Stimulated activated CD4-positive, alpha-beta T cell treated with anti-CD3 and anti-CD28 coated beads, Interleukin-2, amount 100 ng/mL, for 48 hours (primary cell): ENCODE results near the gene FAM241B.

Source experiments
- DNase-seq, 2 donors: peaks; one replicate each; pipeline ENCODE4 v3.0.0-alpha.2; 2020

FAM241B gene

GRCh38 chr10:69668721-69669120 is 38.7 kb downstream of the FAM241B start:
- no peak for DNase-seq

- DNase-seq = no peak
Observed at GRCh38 chr10:69669409-69669808, 39.4 kb downstream of the FAM241B start.

GRCh38 chr10:69673521-69673920 is 43.5 kb downstream of the FAM241B start:
- no peak for DNase-seq

GRCh38 chr10:69674786-69675185 is 44.7 kb downstream of the FAM241B start:
- no peak for DNase-seq

- no peak for DNase-seq
Observed at GRCh38 chr10:69676301-69676700, 46.3 kb downstream of the FAM241B start.

GRCh38 chr10:69677985-69678654 is 48.1 kb downstream of the FAM241B start:
- no peak for DNase-seq

- DNase-seq = no peak
Observed at GRCh38 chr10:69679736-69680135, 49.7 kb downstream of the FAM241B start.

- no peak for DNase-seq
Observed at GRCh38 chr10:69680610-69681009, 50.6 kb downstream of the FAM241B start.

- no peak for DNase-seq
Observed at GRCh38 chr10:69681436-69681835, 51.4 kb downstream of the FAM241B start.

GRCh38 chr10:69682955-69683474 is 53.0 kb downstream of the FAM241B start:
- DNase-seq = no peak
